Fibroblast of skin of right quadriceps (primary cell): Measurements from ENCODE around the gene FAM50B.
"Not testable (repeated sequence)": the region's sequence is repeated elsewhere in the genome, so short reads cannot be mapped to it uniquely, and the experiment has no call there.

Experiments used
- DNase-seq: peaks from one replicate; pipeline ENCODE4 v3.0.0-alpha.2; 2013

Gene FAM50B

DNA sequence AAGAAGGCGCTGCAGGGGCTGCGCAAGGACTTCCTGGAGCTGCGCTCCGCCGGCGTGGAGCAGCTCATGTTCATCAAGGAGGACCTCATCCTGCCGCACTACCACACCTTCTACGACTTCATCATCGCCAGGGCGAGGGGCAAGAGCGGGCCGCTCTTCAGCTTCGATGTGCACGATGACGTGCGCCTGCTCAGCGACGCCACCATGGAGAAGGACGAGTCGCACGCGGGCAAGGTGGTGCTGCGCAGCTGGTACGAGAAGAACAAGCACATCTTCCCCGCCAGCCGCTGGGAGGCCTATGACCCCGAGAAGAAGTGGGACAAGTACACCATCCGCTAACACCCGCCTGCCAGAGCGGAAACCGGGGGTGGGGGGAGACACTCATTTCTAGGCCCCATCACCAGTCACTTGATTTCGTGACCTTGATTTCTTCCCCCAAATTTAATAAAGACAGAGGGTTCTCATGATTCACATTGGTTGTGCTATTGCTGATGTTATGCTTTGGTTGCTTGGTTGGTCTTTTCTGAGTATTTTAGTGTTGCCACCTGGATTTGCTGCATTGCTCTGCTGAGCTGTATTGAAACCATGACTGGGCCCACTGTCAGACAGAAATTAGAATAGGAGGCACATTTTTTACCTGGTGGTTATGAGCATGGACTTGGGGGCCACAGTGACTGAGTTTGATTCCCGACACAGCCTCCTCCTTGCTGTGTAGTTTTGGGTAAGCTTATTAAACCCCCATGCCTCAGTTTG is 1.5 kb downstream of the FAM50B start:
- DNase-seq: no peak

DNA sequence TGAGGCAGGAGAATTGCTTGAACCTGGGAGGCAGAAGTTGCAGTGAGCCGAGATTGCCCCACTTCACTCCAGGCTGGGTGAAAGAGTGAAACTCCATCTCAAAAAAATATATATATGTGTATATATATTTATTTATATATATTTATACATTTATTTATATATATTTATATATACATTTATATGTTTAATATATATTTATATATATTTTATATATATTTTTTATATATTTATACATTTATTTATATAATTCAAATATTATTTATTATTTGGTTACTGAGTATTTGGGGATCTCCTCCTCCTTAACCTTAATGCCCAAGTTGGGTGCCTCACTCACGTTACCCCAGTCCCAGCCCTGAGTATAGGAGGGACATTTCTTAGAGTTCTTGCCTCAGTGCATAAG is 2.7 kb downstream of the FAM50B start:
- DNase-seq: no peak

GRCh38 chr6:3852391-3852790 is 3.2 kb downstream of the FAM50B start:
- no peak for DNase-seq

- DNase-seq: no peak
These were observed 6.7 kb downstream of the FAM50B start for GRCh38 chr6:3855866-3856265.

DNA sequence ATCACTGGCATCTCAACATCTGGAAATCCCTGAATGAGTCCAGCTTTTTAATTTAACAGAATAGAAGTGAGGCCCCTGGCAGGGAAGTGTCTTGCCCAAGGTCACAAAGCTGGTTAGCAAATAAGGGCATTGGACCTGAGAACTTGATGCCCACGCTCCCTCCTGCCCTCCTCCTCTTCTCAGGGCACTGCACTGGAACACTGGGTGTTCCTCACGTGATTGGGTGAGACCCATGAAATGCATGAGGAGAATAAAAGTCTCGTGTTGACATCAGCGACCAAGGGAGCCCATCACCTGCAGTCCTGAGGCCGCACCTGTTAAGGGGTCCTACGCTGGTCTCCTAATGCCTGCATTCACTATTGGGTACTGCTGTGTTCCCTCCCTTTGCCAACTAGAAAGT is 7.4 kb downstream of the FAM50B start:
- DNase-seq: no peak

GRCh38 chr6:3857468-3858456 is 8.6 kb downstream of the FAM50B start:
- peak; percentile 29 for DNase-seq

- no peak for DNase-seq
These were observed 10.8 kb downstream of the FAM50B start for GRCh38 chr6:3859878-3860552.

- no peak for DNase-seq
These were observed 12.3 kb downstream of the FAM50B start for GRCh38 chr6:3861424-3861823.

- DNase-seq: no peak
These were observed 12.9 kb downstream of the FAM50B start for GRCh38 chr6:3862038-3862437.

DNA sequence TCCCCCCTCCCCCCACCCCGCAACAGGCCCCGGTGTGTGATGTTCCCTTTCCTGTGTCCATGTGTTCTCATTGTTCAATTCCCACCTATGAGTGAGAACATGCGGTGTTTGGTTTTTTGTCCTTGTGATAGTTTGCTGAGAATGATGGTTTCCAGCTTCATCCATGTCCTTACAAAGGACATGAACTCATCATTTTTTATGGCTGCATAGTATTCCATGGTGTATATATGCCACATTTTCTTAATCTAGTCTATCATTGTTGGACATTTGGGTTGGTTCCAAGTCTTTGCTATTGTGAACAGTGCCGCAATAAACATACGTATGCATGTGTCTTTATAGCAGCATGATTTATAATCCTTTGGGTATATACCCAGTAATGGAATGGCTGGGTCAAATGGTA is 14.1 kb downstream of the FAM50B start:
- DNase-seq: not testable (repeated sequence)

DNA sequence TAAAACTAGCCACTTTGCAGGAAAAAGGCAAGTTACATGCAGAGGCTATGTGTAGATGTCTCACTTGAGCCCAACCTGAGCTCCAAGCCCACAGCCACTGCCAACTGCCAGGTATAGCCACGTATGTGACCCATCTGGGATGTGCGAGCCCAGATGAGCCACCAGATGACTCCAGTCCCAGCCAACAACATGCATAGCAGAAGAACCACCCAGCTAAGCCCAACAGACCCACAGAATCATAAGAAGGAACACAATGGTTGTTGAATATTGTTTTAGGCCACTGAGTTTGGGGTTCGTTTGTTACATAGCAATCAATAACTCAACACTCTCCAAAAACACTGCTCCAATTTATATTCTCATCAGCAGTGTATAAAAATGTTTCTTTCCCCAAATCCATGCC is 16.3 kb downstream of the FAM50B start:
- no peak for DNase-seq

GRCh38 chr6:3867641-3868502 is 18.7 kb downstream of the FAM50B start:
- peak; percentile 88 for DNase-seq

DNA sequence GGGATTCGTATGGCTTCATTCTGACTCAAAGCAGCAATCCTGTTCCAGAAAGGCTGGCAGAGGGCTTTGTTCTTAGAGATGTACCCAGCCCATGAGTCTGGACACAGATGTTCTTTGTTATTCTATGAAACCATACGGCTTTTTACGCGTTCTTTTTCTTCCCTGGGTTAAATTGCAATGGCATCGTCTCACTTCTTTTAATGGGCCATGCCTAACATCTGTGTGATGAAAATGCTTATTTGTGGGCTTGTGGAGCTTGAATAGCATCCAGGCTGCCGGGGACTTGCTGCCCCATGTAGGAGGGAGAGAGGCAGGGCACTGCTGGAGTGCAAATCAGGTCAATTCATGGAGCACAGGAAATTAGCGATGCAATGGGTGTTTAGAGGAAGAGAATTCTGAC is 19.4 kb downstream of the FAM50B start:
- peak; percentile 65 for DNase-seq

GRCh38 chr6:3869284-3869631 is 20.1 kb downstream of the FAM50B start:
- no peak for DNase-seq

DNA sequence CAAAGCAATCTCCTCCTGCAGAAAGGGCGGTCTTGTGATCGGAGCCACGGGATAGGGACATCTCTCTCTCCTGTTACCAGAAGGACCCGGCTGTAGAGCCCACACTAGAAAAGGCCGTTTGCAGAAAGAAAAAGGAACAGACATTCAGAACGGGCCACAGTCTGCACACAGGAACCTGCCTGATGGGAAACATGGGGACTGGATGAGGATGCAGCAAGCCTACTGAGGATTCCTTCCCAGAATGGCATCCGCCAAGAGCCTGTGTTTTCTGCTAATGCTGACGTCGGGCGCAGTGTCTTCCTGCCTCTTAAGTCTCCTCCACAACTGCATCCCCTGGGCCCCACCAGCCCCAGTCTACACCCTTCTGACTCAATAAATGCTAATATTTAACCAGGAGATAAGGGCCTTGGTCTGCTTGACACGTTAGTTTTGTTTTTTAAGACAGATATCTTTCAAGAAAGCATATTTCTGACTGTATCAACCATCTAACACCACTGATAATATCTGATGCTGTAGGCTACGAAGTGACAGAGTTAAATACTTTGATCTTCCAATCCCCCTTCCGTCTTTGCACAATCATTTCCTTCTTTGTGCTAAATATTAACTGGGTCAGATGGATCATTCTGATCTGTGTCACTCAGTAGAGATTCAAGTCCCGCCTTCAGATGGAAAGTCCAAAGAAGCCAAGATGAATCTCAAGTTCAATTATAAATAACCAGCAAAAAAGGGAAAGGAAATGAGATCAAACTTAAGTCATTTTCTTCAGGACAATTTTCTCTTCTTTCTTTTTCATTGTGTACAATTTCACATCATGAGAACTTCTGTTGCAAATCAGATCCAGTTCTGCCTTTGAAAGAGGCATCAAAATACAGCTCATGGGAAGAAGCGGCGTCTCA is 20.7 kb downstream of the FAM50B start:
- DNase-seq: no peak

- DNase-seq: no peak
These were observed 21.4 kb downstream of the FAM50B start for GRCh38 chr6:3870528-3870925.

- DNase-seq: no peak
These were observed 22.3 kb downstream of the FAM50B start for GRCh38 chr6:3871515-3871914.

GRCh38 chr6:3871939-3872338 is 22.8 kb downstream of the FAM50B start:
- DNase-seq: no peak

GRCh38 chr6:3872370-3872854 is 23.2 kb downstream of the FAM50B start:
- DNase-seq: no peak

GRCh38 chr6:3873051-3873450 is 23.9 kb downstream of the FAM50B start:
- DNase-seq: no peak

- DNase-seq: no peak
These were observed 24.9 kb downstream of the FAM50B start for GRCh38 chr6:3874069-3874468.
